ENCODE data around the gene PREX1.

- TF ChIP-seq POLR2A (IDR thresholded peaks at IDR 0.05) (no peak), CTCF (IDR thresholded peaks at IDR 0.05) (no peak), POLR2AphosphoS5 (IDR thresholded peaks at IDR 0.05) (no peak)
These were observed 192.4 kb downstream of the PREX1 start for GRCh38 chr20:48635361-48635760.

Data from prostate gland (tissue), 2 donors.